Tibial nerve (tissue), 3 donors: ENCODE data around the gene CFAP73.

Source experiments
- POLR2A ChIP-seq, 2 donors: fragments of 450-650 bp; IDR thresholded peaks; one replicate each; pipeline ENCODE4 v1.6.1; 2017; ENCODE audit warnings: antibody characterized with exemption in 2 of 2, mild to moderate bottlenecking in 2 of 2, moderate library complexity in 2 of 2
- TF ChIP-seq, protein P1 (sequence below), 5 experiments: fragments of 200-600 bp in 3 of 5; fragments of 450-650 bp in 2 of 5; sonication (generic) in 3 of 5; IDR thresholded peaks; one replicate each; pipeline ENCODE4 v1.5.1; 2016 to 2019; ENCODE audit warnings: antibody characterized with exemption in 5 of 5, mild to moderate bottlenecking in 3 of 5, moderate library complexity in 2 of 5

DNA sequence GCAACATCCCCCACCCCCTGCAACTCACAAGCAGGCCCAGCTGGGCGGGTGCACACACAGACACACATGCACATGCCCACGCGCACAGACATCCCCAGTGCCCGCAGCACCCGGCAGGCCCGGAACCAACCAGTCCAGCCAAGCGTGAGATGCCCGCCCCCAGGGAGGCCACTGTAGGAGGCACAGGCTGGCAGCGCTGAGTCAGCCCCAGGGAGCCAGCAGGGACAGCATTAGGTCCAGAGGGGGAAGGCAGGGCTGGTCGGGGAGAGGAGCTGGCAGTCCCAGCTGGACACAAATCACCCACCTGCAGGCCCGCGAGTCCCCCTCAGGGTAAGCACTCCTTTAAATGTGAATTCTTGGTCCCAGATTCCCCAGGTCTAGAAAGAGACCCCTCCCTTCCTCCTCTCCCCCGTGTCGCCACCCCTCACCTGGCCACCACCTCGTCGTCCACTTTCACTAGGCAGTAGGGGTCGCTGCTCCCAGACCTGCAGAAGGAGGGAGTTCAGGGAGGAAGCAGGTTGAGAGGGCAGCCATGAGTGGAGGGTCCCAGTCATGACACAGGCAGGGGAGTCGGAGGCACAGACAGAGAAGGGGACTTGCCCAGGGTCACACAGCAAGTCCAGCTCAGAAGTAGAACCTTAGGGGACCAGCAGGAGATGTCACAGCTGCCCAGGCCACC lies 18.9 kb upstream of the CFAP73 start:
- TF ChIP-seq, protein P1, sequence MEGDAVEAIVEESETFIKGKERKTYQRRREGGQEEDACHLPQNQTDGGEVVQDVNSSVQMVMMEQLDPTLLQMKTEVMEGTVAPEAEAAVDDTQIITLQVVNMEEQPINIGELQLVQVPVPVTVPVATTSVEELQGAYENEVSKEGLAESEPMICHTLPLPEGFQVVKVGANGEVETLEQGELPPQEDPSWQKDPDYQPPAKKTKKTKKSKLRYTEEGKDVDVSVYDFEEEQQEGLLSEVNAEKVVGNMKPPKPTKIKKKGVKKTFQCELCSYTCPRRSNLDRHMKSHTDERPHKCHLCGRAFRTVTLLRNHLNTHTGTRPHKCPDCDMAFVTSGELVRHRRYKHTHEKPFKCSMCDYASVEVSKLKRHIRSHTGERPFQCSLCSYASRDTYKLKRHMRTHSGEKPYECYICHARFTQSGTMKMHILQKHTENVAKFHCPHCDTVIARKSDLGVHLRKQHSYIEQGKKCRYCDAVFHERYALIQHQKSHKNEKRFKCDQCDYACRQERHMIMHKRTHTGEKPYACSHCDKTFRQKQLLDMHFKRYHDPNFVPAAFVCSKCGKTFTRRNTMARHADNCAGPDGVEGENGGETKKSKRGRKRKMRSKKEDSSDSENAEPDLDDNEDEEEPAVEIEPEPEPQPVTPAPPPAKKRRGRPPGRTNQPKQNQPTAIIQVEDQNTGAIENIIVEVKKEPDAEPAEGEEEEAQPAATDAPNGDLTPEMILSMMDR (IDR thresholded peaks at IDR 0.05), result no peak
- TF ChIP-seq POLR2A (IDR thresholded peaks at IDR 0.05), result no peak
